ENCODE data around the gene DSCAML1.
"Not testable (repeated sequence)": the region's sequence is repeated elsewhere in the genome, so short reads cannot be mapped to it uniquely, and the experiment has no call there.

The DSCAML1 gene

GRCh38 chr11:117792241-117792640 is 4.8 kb downstream of the DSCAML1 start:
- DNase-seq, result no peak

GRCh38 chr11:117790279-117790678 is 6.7 kb downstream of the DSCAML1 start:
- no peak for DNase-seq

GRCh38 chr11:117789241-117789640 is 7.8 kb downstream of the DSCAML1 start:
- DNase-seq, result no peak

GRCh38 chr11:117786135-117786870 is 10.7 kb downstream of the DSCAML1 start:
- DNase-seq, result peak; percentile 25

GRCh38 chr11:117782101-117782500 is 14.9 kb downstream of the DSCAML1 start:
- DNase-seq, result no peak

- DNase-seq, result no peak
These were observed 15.4 kb downstream of the DSCAML1 start for GRCh38 chr11:117781627-117782026.

GRCh38 chr11:117780456-117780855 is 16.6 kb downstream of the DSCAML1 start:
- no peak for DNase-seq

GRCh38 chr11:117774553-117774952 is 22.5 kb downstream of the DSCAML1 start:
- no peak for DNase-seq

- no peak for DNase-seq
These were observed 24.7 kb downstream of the DSCAML1 start for GRCh38 chr11:117772360-117772759.

- no peak for DNase-seq
These were observed 25.2 kb downstream of the DSCAML1 start for GRCh38 chr11:117771841-117772240.

GRCh38 chr11:117771197-117771596 is 25.8 kb downstream of the DSCAML1 start:
- no peak for DNase-seq

- DNase-seq, result no peak
These were observed 27.0 kb downstream of the DSCAML1 start for GRCh38 chr11:117770061-117770460.

- DNase-seq, result no peak
These were observed 27.5 kb downstream of the DSCAML1 start for GRCh38 chr11:117769533-117769932.

- no peak for DNase-seq
These were observed 28.5 kb downstream of the DSCAML1 start for GRCh38 chr11:117768506-117768905.

- no peak for DNase-seq
These were observed 29.9 kb downstream of the DSCAML1 start for GRCh38 chr11:117767071-117767470.

- no peak for DNase-seq
These were observed 30.4 kb downstream of the DSCAML1 start for GRCh38 chr11:117766576-117766975.

GRCh38 chr11:117766026-117766425 is 31.0 kb downstream of the DSCAML1 start:
- DNase-seq, result no peak

GRCh38 chr11:117765068-117765467 is 31.9 kb downstream of the DSCAML1 start:
- no peak for DNase-seq

- not testable (repeated sequence) for DNase-seq
These were observed 33.6 kb downstream of the DSCAML1 start for GRCh38 chr11:117763465-117763864.

GRCh38 chr11:117761993-117762392 is 35.0 kb downstream of the DSCAML1 start:
- DNase-seq, result no peak

- no peak for DNase-seq
These were observed 37.7 kb downstream of the DSCAML1 start for GRCh38 chr11:117759305-117759704.

- DNase-seq, result no peak
These were observed 43.0 kb downstream of the DSCAML1 start for GRCh38 chr11:117754030-117754429.

GRCh38 chr11:117752721-117753237 is 44.2 kb downstream of the DSCAML1 start:
- DNase-seq, result no peak

- DNase-seq, result no peak
These were observed 44.9 kb downstream of the DSCAML1 start for GRCh38 chr11:117752071-117752470.
